Measurements from ENCODE around the gene GPX1. TPM values are rescaled to one million over a fixed set of nuclear protein-coding genes. Genes with fewer than 3 reads are reported as not detected.

GPX1 gene
- total RNA-seq, 1 experiment from 2014 or later = 253 TPM

GRCh38 chr3:49341996-49342395 lies 16.2 kb downstream of the GPX1 start:
- Histone ChIP-seq H3K27ac (ENCODE audit: insufficient read length, low read depth, low read length) (no peak overlapping the region), H4K5ac (ENCODE audit: insufficient read length, low read depth, low read length) (no peak overlapping the region), H3K4me1 (ENCODE audit: insufficient read depth, low read length) (no peaks in the 10 kb centered on the region), H3T11ph (ENCODE audit: low read length) (no peak overlapping the region), H2BK20ac (ENCODE audit: low read depth, low read length, poor library complexity, severe bottlenecking) (no peak overlapping the region), H3K23me2 (ENCODE audit: insufficient read length, low read depth, low read length, poor library complexity, severe bottlenecking) (peaks cover 4% of the 10 kb centered on the region), H4K20me1 (ENCODE audit: control insufficient read depth, insufficient read depth, insufficient read length) (no peaks in the 10 kb centered on the region), H3K14ac (ENCODE audit: insufficient read depth, low read length) (no peak overlapping the region), H2AFZ (ENCODE audit: low read length) (no peak overlapping the region), H2BK5ac (ENCODE audit: insufficient read length, low read length) (no peak overlapping the region), H3K4ac (ENCODE audit: low read depth, low read length) (no peak overlapping the region), H2AK5ac (ENCODE audit: insufficient read length, low read length) (no peak overlapping the region), H3K56ac (ENCODE audit: insufficient read length, low read depth, low read length) (no peak overlapping the region), H2BK15ac (ENCODE audit: low read depth, low read length) (no peak overlapping the region), H4K8ac (replicated peaks; ENCODE audit: insufficient read length, low read depth, low read length) (no peak overlapping the region), H2BK120ac (ENCODE audit: low read depth, low read length, poor library complexity, severe bottlenecking) (no peak overlapping the region), H2BK12ac (ENCODE audit: insufficient read length, low read depth, low read length) (no peak overlapping the region), H3K18ac (ENCODE audit: insufficient read length, low read depth, low read length) (no peak overlapping the region), H3K79me1 (ENCODE audit: insufficient read depth, low read depth, low read length, poor library complexity, severe bottlenecking) (no peaks in the 10 kb centered on the region), H3K9ac (ENCODE audit: extremely low read depth, insufficient read length, low read length) (no peak overlapping the region), H3K27me3 (ENCODE audit: insufficient read depth, low read length) (no peaks in the 10 kb centered on the region), H3K23ac (ENCODE audit: insufficient read length, low read depth, low read length) (no peak overlapping the region), H3K9me3 (ENCODE audit: control insufficient read depth, low read depth, low read length) (no peaks in the 10 kb centered on the region), H3K79me2 (ENCODE audit: insufficient read depth, low read length) (no peaks in the 10 kb centered on the region), H4K91ac (ENCODE audit: insufficient read length, low read depth, low read length) (no peak overlapping the region), H3K4me2 (ENCODE audit: insufficient read depth, insufficient read length, low read length) (no peak overlapping the region)
- Mint-ChIP-seq H3K27me3 (ENCODE audit: low read depth) (no peaks in the 10 kb centered on the region), H3K9me3 (no peaks in the 10 kb centered on the region; a peak in 1 of 5 replicates), H3K4me3 (no peak overlapping the region; a peak in 1 of 5 replicates), H3K36me3 (ENCODE audit: insufficient read depth in 1 of 3, low read depth in 3 of 3) (peaks cover 1 to 5% (median 3%) of the 10 kb centered on the region in 3 experiments; a peak in 2 of 7 replicates), H3K4me1 (peaks cover 13 to 16% of the 10 kb centered on the region in 2 experiments), H3K27ac (no peak overlapping the region; a peak in 1 of 7 replicates)
- WGBS (ENCODE audit: extremely low coverage, insufficient read length, low lambda C conversion rate) = no CpG with 5 or more reads among the region's 6 CpGs
- no peak for TF ChIP-seq CTCF (conservative IDR thresholded peaks at IDR 0.05)
- no peak for DNase-seq
